Large intestine (tissue), 3 donors: Measurements from ENCODE around the gene KIF25. TPM values are rescaled to one million over a fixed set of nuclear protein-coding genes. Genes with fewer than 3 reads are reported as not detected.

Source experiments
- DNase-seq, 2 donors: peaks; one replicate each; pipeline versions ENCODE4 v3.0.0 to v3.0.0-alpha.2; 2013
- H3K27ac ChIP-seq: one replicate; pipeline ENCODE4 v1.5.1; 2013; ENCODE audit warnings: low read length
- H3K27me3 ChIP-seq: 2 replicates; pipeline ENCODE4 v1.6.1; 2013; ENCODE audit warnings: low read length; ENCODE audit not compliant: control insufficient read depth, insufficient read depth
- H3K36me3 ChIP-seq: 2 replicates; pipeline ENCODE4 v1.6.1; 2013; ENCODE audit warnings: low read length; ENCODE audit not compliant: control insufficient read depth, insufficient read depth
- H3K4me1 ChIP-seq: one replicate; pipeline ENCODE4 v1.6.1; 2013; ENCODE audit warnings: low read length; ENCODE audit not compliant: control insufficient read depth, insufficient read depth
- H3K4me3 ChIP-seq: one replicate; pipeline ENCODE4 v1.5.1; 2013; ENCODE audit warnings: low read length
- H3K9me3 ChIP-seq: one replicate; pipeline ENCODE4 v1.6.1; 2013; ENCODE audit warnings: mild to moderate bottlenecking, low read depth, low read length, moderate library complexity; ENCODE audit not compliant: control insufficient read depth
- WGBS: methylation state at CpG from one replicate; pipeline ENCODE4 v1.1.5; 2013; ENCODE audit warnings: low lambda C conversion rate; ENCODE audit not compliant: insufficient coverage; 5-methylcytosine and 5-hydroxymethylcytosine counted together
- polyA plus RNA-seq: library from polyadenylated mRNA; unstranded; fragments of 120-200 nt; gene quantifications from one replicate; pipeline ENCODE4 v1.2.1, GENCODE V29; 2013

The KIF25 gene
- polyA plus RNA-seq, 1 donor, result 0.82 TPM

DNA sequence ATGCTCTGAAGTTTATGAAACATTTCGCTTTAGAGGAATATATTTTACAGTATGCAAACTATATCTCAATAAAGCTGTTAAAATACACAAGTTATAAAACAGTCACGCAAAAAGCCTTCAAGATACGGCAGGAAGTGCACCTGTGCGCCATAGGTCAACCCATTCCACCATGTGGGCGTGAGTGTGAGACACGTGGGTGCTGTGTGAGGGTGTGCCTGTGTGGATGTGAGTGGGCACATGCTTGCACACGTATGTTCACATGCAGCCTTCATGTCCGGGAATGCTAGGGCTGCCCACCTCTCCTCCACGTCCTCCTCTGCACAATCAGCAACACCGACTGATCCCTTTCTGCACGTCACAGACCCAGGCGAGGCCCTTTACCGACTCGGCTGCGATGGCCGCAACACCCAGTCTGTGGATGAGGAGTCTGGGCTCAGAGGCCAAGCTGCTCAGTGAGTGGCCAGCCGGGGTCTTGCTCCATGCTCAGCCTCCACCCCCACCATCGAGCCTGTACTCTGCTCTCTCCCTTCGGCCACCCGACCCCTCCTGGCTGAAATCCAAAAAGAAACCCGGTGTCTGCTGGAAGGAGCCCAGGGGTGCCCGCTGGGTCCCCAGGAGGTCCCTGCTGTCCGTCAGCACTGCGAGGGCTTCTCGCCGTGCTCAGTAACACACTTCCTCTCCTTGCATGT lies 84.5 kb downstream of the KIF25 start:
- Histone ChIP-seq H3K4me3 (no peak overlapping the region), H3K4me1 (peaks cover 23% of the 10 kb centered on the region), H3K36me3 (no peaks in the 10 kb centered on the region), H3K27me3 (no peaks in the 10 kb centered on the region), H3K9me3 (no peaks in the 10 kb centered on the region), H3K27ac (no peak overlapping the region)
- 100% methylated on average over 1 of the region's 26 CpGs for WGBS
- no peak for DNase-seq

- Histone ChIP-seq H3K9me3 (no peaks in the 10 kb centered on the region), H3K36me3 (no peaks in the 10 kb centered on the region), H3K4me1 (peaks cover 32% of the 10 kb centered on the region), H3K27ac (no peak overlapping the region), H3K27me3 (no peaks in the 10 kb centered on the region), H3K4me3 (no peak overlapping the region)
- WGBS, result 0% methylated on average over 1 of the region's 17 CpGs
- no peak for DNase-seq
Observed at GRCh38 chr6:168082860-168083513, 85.5 kb downstream of the KIF25 start.

DNA sequence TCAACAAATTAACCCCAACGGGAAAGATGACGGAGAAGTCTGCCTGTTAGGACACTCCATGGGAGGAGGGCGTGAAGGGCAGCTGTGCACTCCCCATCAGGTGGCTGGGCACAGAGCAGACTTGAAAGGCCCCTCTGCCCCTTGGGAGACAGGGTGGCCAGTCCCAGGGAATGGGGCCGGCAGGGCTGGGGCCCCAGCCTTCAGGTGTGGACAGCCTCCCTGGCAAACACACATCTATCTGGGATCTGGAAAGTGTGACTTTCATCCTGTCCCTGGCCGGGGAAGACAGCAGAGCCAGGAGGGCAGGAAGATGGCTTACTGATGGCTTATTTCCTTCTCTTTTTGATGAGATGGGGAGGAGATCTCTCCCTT lies 86.0 kb downstream of the KIF25 start:
- Histone ChIP-seq H3K27ac (no peak overlapping the region), H3K27me3 (no peaks in the 10 kb centered on the region), H3K4me3 (no peak overlapping the region), H3K36me3 (no peaks in the 10 kb centered on the region), H3K4me1 (peaks cover 36% of the 10 kb centered on the region), H3K9me3 (no peaks in the 10 kb centered on the region)
- no peak for DNase-seq
- no CpG with 5 or more reads among the region's 5 CpGs for WGBS

- DNase-seq, result no peak
- peaks cover 36% of the 10 kb centered on the region for H3K4me1 ChIP-seq
- no peaks in the 10 kb centered on the region for H3K27me3 ChIP-seq
- WGBS, result no CpG with 5 or more reads among the region's 19 CpGs
- no peaks in the 10 kb centered on the region for H3K9me3 ChIP-seq
- H3K36me3 ChIP-seq, result no peaks in the 10 kb centered on the region
- no peak overlapping the region for H3K4me3 ChIP-seq
- H3K27ac ChIP-seq, result no peak overlapping the region
Observed at GRCh38 chr6:168084465-168085160, 87.1 kb downstream of the KIF25 start.

- peaks cover 42% of the 10 kb centered on the region for H3K4me1 ChIP-seq
- H3K9me3 ChIP-seq, result peaks cover under 1% of the 10 kb centered on the region
- H3K36me3 ChIP-seq, result no peaks in the 10 kb centered on the region
- no peak overlapping the region for H3K4me3 ChIP-seq
- DNase-seq, result no peak
- H3K27me3 ChIP-seq, result no peaks in the 10 kb centered on the region
- H3K27ac ChIP-seq, result no peak overlapping the region
- no CpG with 5 or more reads among the region's 10 CpGs for WGBS
Observed at GRCh38 chr6:168086066-168086465, 88.6 kb downstream of the KIF25 start.

DNA sequence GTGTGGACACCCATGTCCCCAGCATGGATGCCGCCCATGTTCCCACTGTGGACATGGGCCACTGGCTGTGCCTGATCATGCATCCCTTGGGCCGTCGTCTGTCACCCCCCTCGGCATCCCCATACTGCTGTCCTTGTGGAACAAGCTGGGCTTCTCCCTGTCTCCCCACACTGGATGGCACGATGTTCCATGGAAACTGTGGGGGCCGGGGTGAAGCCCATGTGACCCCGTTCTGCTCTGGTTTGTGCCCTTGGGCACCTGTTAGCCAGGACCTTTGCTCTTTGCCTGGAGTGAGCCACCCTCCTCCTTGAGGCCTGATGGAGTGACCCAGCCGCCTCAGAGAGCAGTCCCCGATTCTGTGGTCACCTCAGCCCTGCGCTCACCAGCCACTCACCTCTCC lies 89.1 kb downstream of the KIF25 start:
- Histone ChIP-seq H3K27me3 (no peaks in the 10 kb centered on the region), H3K36me3 (no peaks in the 10 kb centered on the region), H3K4me1 (peaks cover 48% of the 10 kb centered on the region), H3K9me3 (peaks cover 5% of the 10 kb centered on the region), H3K27ac (no peak overlapping the region), H3K4me3 (no peak overlapping the region)
- no CpG with 5 or more reads among the region's 10 CpGs for WGBS
- no peak for DNase-seq

DNA sequence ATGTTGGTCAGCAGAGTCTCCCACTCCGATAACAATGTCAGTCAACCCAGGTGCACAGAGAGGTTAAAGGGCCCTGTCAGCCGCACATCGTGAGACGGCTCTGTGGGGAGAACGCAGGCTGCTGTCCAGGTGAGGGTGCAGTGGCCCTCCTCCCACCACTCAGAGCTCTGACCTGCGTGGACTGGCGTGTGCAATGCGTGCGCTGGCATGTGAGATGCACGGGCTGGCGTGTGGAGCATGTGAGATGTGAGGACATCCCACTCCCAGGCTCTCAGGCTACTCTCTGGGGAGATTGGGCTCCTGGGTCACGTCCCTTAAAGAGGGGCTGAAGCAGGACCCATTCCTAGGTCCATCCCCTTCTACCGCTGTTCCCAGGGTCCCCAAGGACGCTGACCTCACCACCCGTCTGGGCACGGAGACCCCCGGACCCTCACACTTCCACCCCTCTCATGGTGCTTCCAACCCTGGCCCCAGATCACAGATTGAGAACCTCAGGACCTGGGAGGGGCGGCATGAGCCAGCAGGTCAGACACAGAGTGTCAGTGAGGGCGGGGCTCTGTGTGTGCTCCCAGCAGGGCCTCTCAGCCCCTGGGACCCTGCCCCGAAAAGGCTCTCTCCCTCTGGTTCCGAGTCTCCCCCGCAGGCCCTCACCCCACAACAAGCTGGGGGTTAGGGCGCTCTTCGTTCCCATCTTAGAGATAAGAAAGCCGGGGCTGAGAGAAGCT lies 90.1 kb downstream of the KIF25 start:
- peaks cover 13% of the 10 kb centered on the region for H3K9me3 ChIP-seq
- DNase-seq, result no peak
- no peaks in the 10 kb centered on the region for H3K27me3 ChIP-seq
- WGBS, result 100% methylated on average over 1 of the region's 25 CpGs
- H3K27ac ChIP-seq, result peak overlapping the region; percentile 94
- H3K4me3 ChIP-seq, result no peak overlapping the region
- H3K4me1 ChIP-seq, result peaks cover 48% of the 10 kb centered on the region
- no peaks in the 10 kb centered on the region for H3K36me3 ChIP-seq

GRCh38 chr6:168088161-168089053 lies 90.9 kb downstream of the KIF25 start:
- H3K9me3 ChIP-seq, result peaks cover 15% of the 10 kb centered on the region
- no peak overlapping the region for H3K4me3 ChIP-seq
- DNase-seq, result peak; percentile 95 to 98
- no CpG with 5 or more reads among the region's 20 CpGs for WGBS
- H3K27me3 ChIP-seq, result no peaks in the 10 kb centered on the region
- no peaks in the 10 kb centered on the region for H3K36me3 ChIP-seq
- peaks cover 46% of the 10 kb centered on the region for H3K4me1 ChIP-seq
- H3K27ac ChIP-seq, result peak overlapping the region; percentile 94

DNA sequence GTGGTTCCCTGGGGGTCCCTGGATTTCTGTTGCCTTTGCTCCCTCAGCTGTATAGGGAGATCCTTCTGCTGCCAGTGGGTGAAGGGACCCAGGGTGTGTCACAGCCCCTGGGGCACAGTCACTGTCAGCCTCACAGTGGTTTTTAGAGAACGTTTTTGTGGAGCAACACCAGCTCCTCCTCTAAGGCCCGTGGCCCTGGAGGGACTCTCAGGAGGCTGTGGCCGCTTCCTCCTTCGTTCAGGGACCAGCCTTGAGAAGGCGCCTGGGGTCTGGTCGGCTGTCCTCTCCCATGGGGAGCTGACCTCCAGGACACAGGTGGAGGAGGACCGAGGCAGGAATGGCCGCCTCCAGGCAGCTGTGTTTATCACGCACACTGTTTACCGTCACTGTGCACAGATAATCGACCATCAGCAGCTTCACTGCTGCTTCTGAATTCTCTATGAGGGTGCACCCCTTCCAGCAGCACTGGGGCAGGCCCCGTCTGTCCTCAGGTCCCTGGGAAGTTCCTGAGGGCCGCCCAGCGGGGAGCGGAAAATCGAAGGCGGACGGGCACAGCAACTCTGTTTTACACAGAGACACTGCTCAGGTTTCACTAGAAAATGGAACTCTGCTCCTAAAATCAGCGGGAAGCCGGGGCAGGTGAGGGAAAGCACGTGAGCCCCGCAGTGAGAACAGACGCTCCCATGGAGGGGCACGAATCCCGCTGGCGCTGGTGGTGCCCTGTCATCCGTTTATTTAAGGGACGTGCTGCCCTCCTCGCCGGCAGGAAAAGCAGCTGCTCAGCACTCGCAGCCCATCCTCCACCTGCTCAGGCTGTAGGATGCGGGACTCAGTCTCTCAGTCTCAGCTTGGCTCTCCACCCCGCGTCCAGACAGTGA lies 92.0 kb downstream of the KIF25 start:
- Histone ChIP-seq H3K9me3 (peaks cover 15% of the 10 kb centered on the region), H3K4me1 (peaks cover 39% of the 10 kb centered on the region), H3K27me3 (no peaks in the 10 kb centered on the region), H3K27ac (peak overlapping the region; percentile 94), H3K4me3 (no peak overlapping the region), H3K36me3 (no peaks in the 10 kb centered on the region)
- 100% methylated on average over 1 of the region's 34 CpGs for WGBS
- DNase-seq, result no peak
